B cell (primary cell): Measurements from ENCODE around the gene FAHD1. TPM values are rescaled to one million over a fixed set of nuclear protein-coding genes. Genes with fewer than 3 reads are reported as not detected.

ENCODE experiments used
- ATAC-seq: fragments of 200-7000 bp; cut with Tn5 transposase; one replicate; pipeline ENCODE4 v1.10.0; 2021; ENCODE audit warnings: low read depth, mild to moderate bottlenecking, moderate number of reproducible peaks, moderate library complexity
- CTCF ChIA-PET: fragments of 350-600 bp; sonication (Branson Sonifier 250); formaldehyde crosslinking; loops from one replicate; lab custom pipeline; 2021; ENCODE audit warnings: antibody characterized with exemption, inconsistent platforms; lab: Charles Lee
- POLR2A ChIA-PET: fragments of 350-600 bp; sonication (Branson Sonifier 250); formaldehyde crosslinking; loops from one replicate; lab custom pipeline; 2021; ENCODE audit warnings: antibody characterized with exemption; lab: Charles Lee
- DNase-seq: peaks from one replicate; pipeline ENCODE4 v3.0.0; 2013
- H2AFZ ChIP-seq: 2 replicates; pipeline ENCODE4 v1.6.1; 2012; ENCODE audit warnings: mild to moderate bottlenecking, low read depth, low read length; ENCODE audit not compliant: insufficient read depth, poor library complexity, severe bottlenecking
- H3K27ac ChIP-seq, 2 donors: 1 replicate in 1 of 2; 2 replicates in 1 of 2; pipeline ENCODE4 v1.5.1; 2012 to 2013; ENCODE audit warnings: low read length in 2 of 2, mild to moderate bottlenecking in 2 of 2, moderate library complexity in 1 of 2
- H3K27me3 ChIP-seq, 4 experiments: fragments of 200-600 bp in 1 of 4; sonication (generic) in 1 of 4; replicated peaks in 1 of 4; 1 replicate in 2 of 4; 2 replicates in 2 of 4; pipeline versions ENCODE4 v1.6.1 to v1.7.0; 2013 to 2016; ENCODE audit warnings: low read length in 3 of 4, mild to moderate bottlenecking in 2 of 4, mixed read lengths in 1 of 4, moderate library complexity in 1 of 4; ENCODE audit not compliant: insufficient read depth in 4 of 4, control insufficient read depth in 3 of 4; ENCODE audit errors: control extremely low read depth in 1 of 4
- H3K36me3 ChIP-seq, 2 experiments: replicated peaks in 1 of 2; 1 replicate in 1 of 2; 2 replicates in 1 of 2; pipeline versions ENCODE4 v1.6.1 to v1.7.1; 2013; ENCODE audit warnings: low read length in 1 of 2; ENCODE audit not compliant: insufficient read depth in 2 of 2, control insufficient read depth in 1 of 2; ENCODE audit errors: control extremely low read depth in 1 of 2, extremely low read depth in 1 of 2
- H3K4me1 ChIP-seq, 2 donors: fragments of 200-600 bp in 1 of 2; sonication (generic) in 1 of 2; 1 replicate in 1 of 2; 2 replicates in 1 of 2; pipeline versions ENCODE4 v1.5.1 to v1.6.1; 2013 to 2017; ENCODE audit warnings: low read length in 2 of 2; ENCODE audit not compliant: control insufficient read depth in 2 of 2, insufficient read depth in 2 of 2
- H3K4me2 ChIP-seq: replicated peaks from 2 replicates; pipeline ENCODE3; 2012; ENCODE audit warnings: mild to moderate bottlenecking, low read depth, low read length; ENCODE audit not compliant: poor library complexity, severe bottlenecking
- H3K4me3 ChIP-seq, 5 experiments: fragments of 200-600 bp in 1 of 5; sonication (generic) in 1 of 5; 1 replicate in 3 of 5; 2 replicates in 2 of 5; pipeline versions ENCODE4 v1.5.1 to v1.7.0; 2011 to 2016; ENCODE audit warnings: low read length in 4 of 5, mild to moderate bottlenecking in 4 of 5, low read depth in 2 of 5, control low read depth in 1 of 5, moderate library complexity in 1 of 5; ENCODE audit not compliant: insufficient read depth in 1 of 5; ENCODE audit errors: control extremely low read depth in 1 of 5, extremely low read depth in 1 of 5
- H3K79me2 ChIP-seq: fragments of 200-600 bp; sonication (generic); one replicate; pipeline ENCODE4 v1.6.0; 2016; ENCODE audit warnings: low read length; ENCODE audit not compliant: control insufficient read depth, insufficient read depth
- H3K9ac ChIP-seq: fragments of 200-600 bp; sonication (generic); 2 replicates; pipeline ENCODE4 v1.6.1; 2017; ENCODE audit warnings: mild to moderate bottlenecking, low read length, moderate library complexity
- H3K9me3 ChIP-seq, 3 donors: one replicate each; pipeline versions ENCODE4 v1.6.1 to v1.7.1; 2013; ENCODE audit warnings: low read length in 2 of 3; ENCODE audit not compliant: control insufficient read depth in 2 of 3, insufficient read depth in 1 of 3; ENCODE audit errors: control extremely low read depth in 1 of 3
- H4K20me1 ChIP-seq: 2 replicates; pipeline ENCODE4 v1.6.0; 2012; ENCODE audit warnings: mild to moderate bottlenecking, low read length; ENCODE audit not compliant: insufficient read depth, control insufficient read depth, poor library complexity, severe bottlenecking
- H3K27ac Mint-ChIP-seq: one replicate; pipeline ENCODE4 v1.8.0; 2021; ENCODE audit warnings: mixed read lengths
- H3K27me3 Mint-ChIP-seq: one replicate; pipeline ENCODE4 v1.8.0; 2021; ENCODE audit warnings: mixed read lengths
- H3K4me1 Mint-ChIP-seq: one replicate; pipeline ENCODE4 v1.8.0; 2021; ENCODE audit warnings: mixed read lengths
- H3K4me3 Mint-ChIP-seq: one replicate; pipeline ENCODE4 v1.8.0; 2021; ENCODE audit warnings: mixed read lengths
- H3K9me3 Mint-ChIP-seq: one replicate; pipeline ENCODE4 v1.8.0; 2022; ENCODE audit warnings: mixed read lengths; ENCODE audit not compliant: insufficient read depth
- CTCF ChIP-seq: fragments of 200-600 bp; IDR thresholded peaks from one replicate; pipeline ENCODE4 v1.8.0; 2022; ENCODE audit warnings: antibody characterized with exemption, mild to moderate bottlenecking
- EZH2 ChIP-seq: IDR thresholded peaks from 2 replicates; pipeline ENCODE4 v1.6.1; 2012; ENCODE audit warnings: borderline replicate concordance, low read depth, mild to moderate bottlenecking, moderate library complexity, low read length; ENCODE audit not compliant: insufficient read depth, poor library complexity, severe bottlenecking
- WGBS: methylation state at CpG from one replicate; pipeline ENCODE4 v1.1.5; 2013; ENCODE audit warnings: missing lambda C conversion rate; ENCODE audit not compliant: insufficient coverage; 5-methylcytosine and 5-hydroxymethylcytosine counted together
- intact Hi-C: fragments of 100-400 bp; cut with micrococcal nuclease; formaldehyde crosslinking; loops from one replicate; pipeline ENCODE4 v1.10.0; 2022
- polyA plus RNA-seq: library from polyadenylated mRNA; depleted of rRNA; stranded (reverse); fragments of >200 nt; gene quantifications from 2 replicates; pipeline ENCODE4 v1.2.3, GENCODE V29; 2012
- total RNA-seq, 2 donors: library from RNA; stranded (reverse); fragments of 120-200 nt in 1 of 2; gene quantifications; 1 replicate in 1 of 2; 2 replicates in 1 of 2; pipeline versions ENCODE4 v1.2.3 to v1.2.4, GENCODE V29; 2013 to 2022

FAHD1 gene
- total and polyA plus RNA-seq, 2 donors (not counting 1 experiment from before 2014, with no cell fraction given): 11.0 to 14.5 TPM

- Histone ChIP-seq H3K9me3 (peaks cover 0 to 8% (median 0%) of the 10 kb centered on the region in 3 donors), H3K79me2 (no peaks in the 10 kb centered on the region), H3K36me3 (no peaks in the 10 kb centered on the region), H3K4me1 (peaks cover 0 to 8% of the 10 kb centered on the region in 2 donors), H4K20me1 (no peaks in the 10 kb centered on the region), H3K27ac (no peak within 1 kb of the TSS), H3K9ac (peak within 1 kb of the TSS; percentile 19), H3K27me3 (peaks cover 0 to 21% (median 5%) of the 10 kb centered on the region in 4 experiments), H3K4me3 (peak within 1 kb of the TSS in 1 of 5 experiments; percentile 14), H2AFZ (peak within 1 kb of the TSS; percentile 27), H3K4me2 (peak within 1 kb of the TSS; percentile 65)
- Mint-ChIP-seq H3K9me3 (no peaks in the 10 kb centered on the region), H3K4me3 (no peak within 1 kb of the TSS), H3K4me1 (no peaks in the 10 kb centered on the region), H3K27me3 (peaks cover 14% of the 10 kb centered on the region), H3K27ac (no peak within 1 kb of the TSS)
- TF ChIP-seq EZH2: no peak
- no peak for TF ChIP-seq CTCF
- ChIA-PET CTCF (no interaction called here), POLR2A (no interaction called here)
- 27% methylated on average over 47 of the region's 68 CpGs for WGBS
- DNase-seq (peak; percentile 48), ATAC-seq (peak; percentile 24)
- intact Hi-C loops: no loop called here
Measured at GRCh38 chr16:1871974-1872635, 45.1 kb downstream of the FAHD1 start, which contains the start of gene MEIOB. Gene MEIOB, minus strand, starts transcription at chr16:1872164. Its CDS starts 3,989 bp downstream, at chr16:1868175.

DNA sequence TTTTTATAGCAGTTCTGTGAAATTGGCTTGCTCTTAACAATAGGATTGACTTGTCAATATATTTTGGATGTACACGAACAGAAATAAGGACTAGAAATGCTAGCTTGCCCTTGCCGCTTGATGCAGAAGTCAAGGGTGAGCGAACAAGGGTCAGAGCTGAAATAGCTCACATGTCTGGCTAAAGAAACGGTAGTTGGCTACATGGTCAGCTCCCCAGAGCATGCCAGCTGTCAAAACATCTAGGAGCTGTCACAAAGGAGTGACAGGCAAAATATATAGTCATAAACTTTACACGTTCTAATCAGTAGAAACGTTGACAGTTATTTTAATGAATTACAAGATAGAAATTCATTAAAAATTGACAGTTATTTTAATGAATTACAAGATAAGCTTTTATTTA, 47.8 kb downstream of the FAHD1 start:
- CTCF ChIA-PET: no interaction called here
- H3K27ac Mint-ChIP-seq: no peak overlapping the region

More for the DNA sequence above, 47.8 kb downstream of the FAHD1 start:
- 63% methylated on average over 4 of the region's 6 CpGs for WGBS
- no peak for ATAC-seq
- Histone ChIP-seq H3K79me2 (no peaks in the 10 kb centered on the region), H3K27ac (no peak overlapping the region), H4K20me1 (no peaks in the 10 kb centered on the region), H3K27me3 (peaks cover 0 to 29% (median 7%) of the 10 kb centered on the region in 4 experiments), H3K9me3 (peaks cover 0 to 8% (median 0%) of the 10 kb centered on the region in 3 donors), H3K4me1 (peaks cover 0 to 8% of the 10 kb centered on the region in 2 donors), H3K4me2 (no peak overlapping the region), H2AFZ (no peak overlapping the region), H3K36me3 (no peaks in the 10 kb centered on the region), H3K9ac (no peak overlapping the region), H3K4me3 (no peak overlapping the region)
- intact Hi-C loops: no loop called here
- no peak for DNase-seq
- Mint-ChIP-seq H3K27me3 (peaks cover 28% of the 10 kb centered on the region), H3K4me1 (no peaks in the 10 kb centered on the region), H3K4me3 (no peak overlapping the region), H3K9me3 (no peaks in the 10 kb centered on the region)
- TF ChIP-seq EZH2 (no peak), CTCF (no peak)
- POLR2A ChIA-PET: no interaction called here
